NCI-H146 (cell line): Measurements from ENCODE around the gene SLK.

Experiments
- DNase-seq: peaks from one replicate; lab custom pipeline; 2025; lab: John Stamatoyannopoulos, UW

The SLK gene

DNA sequence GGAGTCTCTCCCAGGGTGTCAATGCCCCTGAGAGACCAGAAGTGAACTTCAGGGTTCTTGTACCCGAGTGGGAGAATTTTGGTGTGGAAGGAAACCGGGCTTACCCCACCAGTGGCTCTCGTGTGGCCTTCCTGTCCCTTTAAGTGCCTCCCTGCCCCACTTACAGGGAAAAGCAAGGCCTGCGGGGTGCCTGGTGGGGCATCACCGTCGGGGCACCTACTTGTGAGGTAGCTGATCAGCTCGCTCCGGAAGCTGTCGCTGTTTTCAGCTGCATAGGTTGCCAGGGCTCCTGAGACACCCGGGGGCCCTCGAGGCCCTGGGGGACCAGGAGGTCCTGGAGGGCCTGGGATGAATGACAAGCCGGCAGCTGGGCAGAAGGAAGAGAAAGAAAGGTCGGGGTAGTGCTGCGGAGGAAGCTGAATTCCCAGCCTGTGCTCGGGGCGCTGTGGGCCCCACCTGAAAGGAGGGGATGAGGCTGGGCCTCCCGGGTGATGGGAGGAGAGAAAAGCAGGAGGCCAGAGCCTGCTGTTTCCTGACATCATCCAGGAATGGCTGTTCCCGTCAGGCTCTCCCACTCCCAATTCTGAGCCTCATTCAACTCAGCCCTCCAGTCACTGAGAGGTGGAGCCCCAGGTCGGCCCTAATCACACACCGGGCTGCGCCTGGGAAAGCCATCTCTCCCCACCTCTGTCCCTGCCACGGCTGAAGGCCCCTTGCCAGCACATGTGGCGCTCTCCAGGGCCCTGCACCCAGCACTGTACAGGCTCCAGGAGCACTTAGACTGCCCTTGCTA lies 67.7 kb downstream of the SLK start:
- DNase-seq, result no peak

DNA sequence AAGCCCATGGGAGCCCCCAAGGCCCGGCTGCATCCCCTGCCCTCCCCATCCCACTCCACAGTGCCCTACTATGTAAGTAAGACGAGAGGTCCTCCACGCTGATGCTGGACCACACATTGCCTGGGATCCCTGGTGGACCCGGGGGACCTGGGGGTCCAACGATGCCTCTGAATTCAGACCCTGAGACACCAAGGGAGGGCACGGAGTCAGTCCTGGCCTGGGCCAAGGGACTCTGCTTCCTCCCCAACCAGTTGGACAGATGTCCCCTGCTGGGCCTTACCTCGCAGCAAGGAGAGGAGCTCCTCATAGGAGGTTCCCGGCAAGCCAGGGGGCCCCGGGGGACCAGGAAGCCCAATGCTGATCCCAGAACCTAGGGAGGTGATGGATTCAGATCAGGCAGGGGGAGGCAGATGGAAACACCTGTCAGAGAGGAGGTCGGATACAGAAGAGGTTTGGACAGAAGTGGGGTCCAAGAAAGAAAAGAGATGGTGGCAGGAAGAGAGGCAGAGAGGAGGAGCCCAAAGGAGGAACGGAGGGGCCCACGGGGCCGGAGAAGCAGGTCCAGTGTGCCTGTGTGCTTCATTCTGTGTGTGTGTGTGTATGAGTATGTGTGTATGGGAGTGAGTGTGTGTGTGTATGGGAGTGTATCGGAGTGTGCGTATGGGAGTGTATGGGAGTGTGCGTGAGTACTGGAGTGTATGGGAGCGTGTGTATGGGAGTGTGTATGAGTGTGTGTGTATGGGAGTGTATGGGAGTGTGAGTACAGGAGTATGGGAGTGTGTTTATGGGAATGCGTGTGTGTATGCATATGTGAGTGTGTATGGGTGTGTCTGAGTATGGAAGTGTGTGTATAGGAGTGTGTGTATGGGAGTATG lies 68.5 kb downstream of the SLK start:
- DNase-seq, result no peak

DNA sequence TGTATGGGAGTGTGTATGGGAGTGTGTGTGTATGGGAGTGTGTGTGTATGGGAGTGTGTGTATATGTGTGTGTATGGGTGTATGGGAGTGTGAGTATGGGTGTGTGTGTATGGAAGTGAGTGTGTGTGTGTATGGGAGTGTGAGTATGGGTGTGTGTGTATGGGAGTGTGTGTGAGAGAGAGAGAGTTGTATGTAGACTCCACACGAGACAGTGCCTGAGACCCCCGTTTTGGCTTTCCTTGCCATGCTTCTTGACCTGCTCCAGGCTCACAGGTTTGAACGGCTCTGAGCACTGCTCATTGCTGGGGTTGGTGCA lies 69.1 kb downstream of the SLK start:
- DNase-seq, result no peak

DNA sequence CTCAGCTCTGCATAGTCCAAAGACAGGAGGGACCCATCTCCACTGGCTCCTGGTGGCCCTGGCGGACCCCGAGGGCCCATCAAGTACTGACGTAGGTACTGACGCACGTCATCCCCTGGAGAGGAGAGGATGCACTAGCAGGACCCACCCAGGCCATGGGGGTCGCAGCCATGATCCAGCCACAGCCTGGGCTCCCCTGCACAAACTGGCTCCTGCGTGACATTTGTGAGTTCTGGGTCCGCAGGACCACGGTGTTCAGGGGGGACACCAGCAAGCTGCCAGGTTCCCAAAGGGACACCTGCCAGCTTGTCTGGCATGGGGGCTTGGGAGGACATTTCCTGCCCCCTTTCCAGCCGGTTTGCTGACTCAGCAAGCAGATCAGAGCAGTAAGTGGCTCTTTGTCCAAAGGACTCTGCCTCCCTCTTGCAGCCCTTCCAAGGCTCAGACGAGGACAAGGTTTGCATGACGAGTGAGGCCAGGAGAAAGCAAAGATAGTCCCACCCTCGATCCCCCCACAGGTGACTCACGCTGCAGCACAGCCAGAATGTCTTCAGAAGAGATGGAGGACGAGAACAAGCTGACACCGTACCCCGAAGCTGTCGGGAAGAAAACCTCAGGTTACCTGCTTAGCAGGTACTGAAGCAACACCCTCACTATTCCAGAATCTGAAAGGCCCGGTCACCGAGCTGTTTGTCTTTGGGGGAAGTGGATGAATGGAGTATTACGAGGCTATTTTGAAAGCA lies 69.7 kb downstream of the SLK start:
- DNase-seq, result no peak

DNA sequence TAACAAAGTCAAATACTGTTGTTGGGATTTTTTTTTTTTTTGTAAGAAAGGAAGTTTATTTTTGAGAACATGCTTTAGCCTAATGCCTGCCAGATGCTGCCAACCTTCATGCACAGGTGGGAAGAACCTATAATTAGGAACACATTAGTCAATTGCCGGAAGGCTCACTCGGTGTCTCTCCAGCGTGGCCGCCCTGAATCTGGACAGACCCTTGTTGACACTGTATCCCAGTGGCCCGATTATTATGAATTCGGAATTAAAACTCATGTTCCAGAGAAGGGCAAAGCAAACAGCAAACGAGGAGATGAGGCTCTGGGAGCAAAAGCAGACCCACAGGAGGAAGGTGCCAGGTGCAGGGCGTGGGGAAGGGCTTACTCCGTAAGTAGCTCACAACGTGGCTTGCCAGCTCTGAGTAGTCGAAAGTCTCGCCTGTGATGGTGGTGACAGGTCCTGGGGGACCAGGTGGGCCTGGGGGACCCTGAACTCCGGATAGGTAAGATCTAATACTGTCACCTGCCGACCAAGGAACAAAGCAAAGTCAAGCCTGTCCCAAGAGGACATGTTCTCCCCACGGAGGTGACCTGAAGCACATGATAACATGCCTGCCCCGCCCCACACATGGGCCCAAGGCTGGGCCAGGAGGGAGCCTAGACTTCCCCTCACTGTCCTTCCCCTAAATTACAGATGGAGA lies 70.5 kb downstream of the SLK start:
- peak; percentile 41 for DNase-seq

DNA sequence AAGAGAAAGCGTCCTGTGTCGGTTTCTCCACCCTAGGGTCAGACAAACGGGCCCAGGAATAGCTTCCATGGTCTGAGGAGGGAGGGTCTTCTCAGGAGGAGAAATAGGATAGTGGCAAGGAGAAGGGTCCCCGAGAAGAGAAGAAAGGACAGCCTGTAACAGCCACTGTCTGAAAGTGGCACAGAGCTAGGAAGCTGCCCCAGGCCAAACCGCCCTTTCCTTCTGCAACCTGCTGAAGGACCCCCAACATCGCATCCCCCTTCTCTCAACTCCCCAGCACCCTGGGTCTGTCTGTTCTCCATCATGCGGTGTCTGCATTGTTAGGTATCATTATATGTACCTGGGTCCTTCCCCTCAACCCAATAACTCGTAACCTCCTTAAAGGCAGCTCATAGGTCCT lies 71.6 kb downstream of the SLK start:
- no peak for DNase-seq

DNA sequence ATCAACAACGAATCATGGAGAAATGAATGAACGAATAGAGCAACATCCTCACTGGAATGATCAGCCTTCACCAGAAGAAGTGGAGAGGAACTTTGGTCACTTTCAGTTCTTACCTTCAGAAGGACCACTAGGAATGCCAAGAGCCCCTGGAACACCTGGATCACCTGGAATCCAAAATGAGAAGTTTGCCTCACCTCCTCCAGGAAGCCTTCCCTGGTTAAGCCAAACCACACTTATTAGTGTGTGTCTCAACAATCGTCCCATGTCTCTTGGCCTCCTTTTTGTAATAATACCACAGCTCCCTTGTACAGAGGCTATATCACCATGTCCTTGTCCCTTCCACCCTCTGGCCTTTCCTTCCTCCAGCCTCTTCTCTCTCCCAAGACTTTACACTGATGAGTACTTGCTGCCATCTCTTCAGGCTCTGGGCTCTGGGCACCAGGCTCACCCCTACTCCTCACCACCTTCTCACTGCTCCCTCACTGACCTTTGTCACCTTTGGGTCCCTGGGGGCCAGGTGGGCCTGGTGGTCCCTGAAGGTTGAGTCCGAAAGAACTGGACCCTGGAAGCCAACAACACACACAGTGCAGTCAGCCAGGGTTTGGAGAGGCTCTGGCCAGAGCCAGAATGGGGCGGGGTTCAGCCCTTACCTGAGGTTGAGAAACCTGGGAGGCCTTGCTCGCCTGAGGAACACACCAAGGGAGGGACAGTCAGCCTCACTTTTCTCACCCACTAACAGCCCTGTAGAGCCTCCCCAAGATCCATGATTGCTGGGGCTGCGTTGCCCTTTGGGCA lies 72.2 kb downstream of the SLK start:
- no peak for DNase-seq

DNA sequence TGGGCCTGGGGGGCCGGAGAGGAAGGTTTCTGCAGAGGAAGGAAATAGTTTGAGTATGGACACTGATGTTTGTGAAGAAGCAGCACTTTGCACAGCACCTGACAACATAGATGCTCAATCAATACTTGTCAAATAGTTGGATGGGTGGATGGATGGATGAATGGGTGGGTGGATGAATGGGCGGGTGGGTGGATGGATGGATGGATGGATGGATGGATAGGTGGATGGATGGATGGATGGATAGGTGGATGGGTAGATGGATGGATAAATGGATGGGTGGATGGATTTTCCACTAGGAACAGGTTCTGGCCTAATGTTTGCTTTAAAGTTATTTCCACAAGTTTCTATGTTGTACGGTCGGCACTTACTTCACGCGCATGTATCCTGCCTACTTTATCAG lies 73.4 kb downstream of the SLK start:
- DNase-seq, result no peak

DNA sequence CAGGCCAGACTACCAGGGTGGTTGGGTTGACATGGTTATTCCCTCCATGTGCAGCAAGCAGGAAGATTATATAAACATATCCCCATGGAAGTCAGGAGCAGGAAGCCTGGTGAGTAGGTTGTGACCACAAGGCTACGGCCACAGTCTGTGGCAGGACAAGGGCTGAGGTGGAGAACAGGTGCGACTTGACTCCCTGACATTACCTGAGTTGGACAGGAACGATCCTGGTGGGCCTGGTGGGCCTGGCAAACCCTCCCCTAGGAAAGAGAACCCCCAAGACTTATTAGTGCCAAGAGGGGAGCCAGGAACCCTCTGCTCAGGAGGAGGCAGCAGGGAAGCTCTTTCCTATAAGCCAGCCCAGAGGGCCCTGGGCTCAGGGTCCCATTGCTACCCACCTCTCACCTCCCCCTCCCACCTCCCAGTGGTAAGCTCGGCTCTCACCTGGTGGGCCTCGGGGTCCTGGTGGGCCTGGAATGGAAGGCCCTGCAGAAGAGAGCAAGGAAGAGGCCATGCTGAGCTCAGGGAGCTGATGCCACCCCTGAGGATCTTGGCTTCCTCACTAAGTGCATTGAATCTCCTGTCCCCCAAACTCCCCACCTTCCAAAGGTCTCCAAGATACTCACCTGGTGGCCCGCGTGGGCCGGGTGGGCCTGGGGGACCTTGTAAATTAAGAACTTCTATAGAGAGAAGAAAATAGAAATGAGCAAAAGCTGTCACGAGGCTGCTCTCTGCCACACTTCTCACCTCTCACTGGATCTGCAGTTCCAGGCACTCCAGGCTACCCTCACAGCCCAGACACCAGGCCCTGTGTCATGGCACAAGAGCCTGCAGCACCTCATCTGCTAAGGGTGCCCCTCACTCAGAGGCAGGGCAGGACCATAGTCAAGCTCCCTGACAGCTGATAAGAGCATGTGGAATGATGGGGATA lies 74.2 kb downstream of the SLK start:
- DNase-seq, result no peak

DNA sequence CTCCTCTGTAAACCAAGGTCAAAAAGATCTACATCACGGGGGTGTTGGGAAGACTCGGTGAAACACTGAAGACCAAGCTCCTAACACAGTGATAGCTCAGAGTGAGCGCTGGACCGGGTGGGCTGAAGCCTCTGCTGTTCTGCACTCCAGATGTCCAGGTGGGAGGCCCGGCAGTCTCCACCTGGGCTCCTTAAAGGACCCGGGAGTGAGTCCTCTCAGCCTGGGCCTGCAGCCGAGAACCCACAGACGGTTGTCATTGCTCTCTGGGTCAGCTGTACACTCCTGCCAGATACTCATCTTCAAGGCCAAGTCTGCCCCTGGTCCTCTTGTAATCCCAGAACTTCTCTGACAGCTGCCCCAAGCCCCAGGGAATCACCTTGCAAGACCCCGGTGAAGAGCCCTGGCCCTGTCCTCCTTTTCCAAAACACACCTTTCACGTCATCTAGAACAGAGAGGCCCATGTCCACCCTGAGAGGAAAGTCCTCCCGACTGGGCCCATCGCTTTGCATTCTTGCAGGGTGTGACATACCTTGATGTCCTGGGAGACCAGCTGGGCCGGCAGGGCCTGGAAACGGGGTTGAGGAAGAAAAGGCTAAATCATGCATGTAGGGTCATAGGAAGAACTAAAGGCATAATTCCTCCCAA lies 75.1 kb downstream of the SLK start:
- DNase-seq, result no peak

DNA sequence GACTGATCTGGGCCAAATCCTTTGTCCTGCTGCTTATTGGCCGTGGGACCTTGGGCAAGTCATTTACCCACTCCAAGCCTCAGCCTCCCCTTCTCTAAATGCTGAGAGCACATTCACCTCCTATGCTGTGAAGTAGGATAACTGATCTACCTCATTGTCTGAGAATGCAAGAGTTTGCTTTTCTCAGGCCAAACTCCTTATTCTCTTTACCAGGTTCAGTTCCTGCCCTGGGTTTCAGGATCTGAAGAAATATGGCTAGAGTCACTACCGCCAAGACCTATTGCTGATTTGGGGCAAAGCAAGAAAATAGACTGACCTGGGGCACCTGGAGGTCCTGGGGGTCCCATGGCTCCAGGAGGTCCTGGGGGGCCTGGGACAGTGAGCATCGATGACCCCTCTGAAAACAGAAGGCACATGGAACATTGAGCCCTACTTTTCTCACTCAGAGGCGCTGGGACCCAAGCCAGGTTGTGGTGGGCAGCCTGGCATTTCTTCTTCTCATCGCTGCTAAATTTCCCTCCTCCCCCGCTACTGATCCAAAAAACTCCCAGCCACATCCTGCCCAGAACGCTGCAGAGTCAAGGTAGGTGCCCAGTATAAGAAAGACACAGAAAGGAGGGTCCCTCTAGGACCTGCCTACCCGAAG lies 76.4 kb downstream of the SLK start:
- no peak for DNase-seq

DNA sequence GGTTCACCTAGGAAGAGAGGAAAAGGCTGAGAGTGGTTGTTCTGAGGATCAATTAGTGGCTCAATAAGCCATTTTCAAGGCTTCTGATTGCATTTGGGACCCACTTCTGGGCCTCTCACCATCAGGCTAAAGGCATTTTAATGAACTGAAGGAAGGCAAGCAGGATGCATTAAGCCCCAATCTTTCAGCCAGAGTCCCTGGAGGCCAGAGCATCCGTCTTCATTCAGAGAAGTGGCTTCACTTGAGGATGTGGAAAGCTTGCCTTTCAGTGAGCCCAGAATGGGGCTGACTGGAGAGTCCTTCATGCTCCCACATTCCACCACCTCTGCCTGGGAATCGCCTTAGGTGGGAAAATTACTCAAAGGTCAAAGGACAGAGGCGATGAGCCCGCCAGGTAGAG lies 76.9 kb downstream of the SLK start:
- no peak for DNase-seq

DNA sequence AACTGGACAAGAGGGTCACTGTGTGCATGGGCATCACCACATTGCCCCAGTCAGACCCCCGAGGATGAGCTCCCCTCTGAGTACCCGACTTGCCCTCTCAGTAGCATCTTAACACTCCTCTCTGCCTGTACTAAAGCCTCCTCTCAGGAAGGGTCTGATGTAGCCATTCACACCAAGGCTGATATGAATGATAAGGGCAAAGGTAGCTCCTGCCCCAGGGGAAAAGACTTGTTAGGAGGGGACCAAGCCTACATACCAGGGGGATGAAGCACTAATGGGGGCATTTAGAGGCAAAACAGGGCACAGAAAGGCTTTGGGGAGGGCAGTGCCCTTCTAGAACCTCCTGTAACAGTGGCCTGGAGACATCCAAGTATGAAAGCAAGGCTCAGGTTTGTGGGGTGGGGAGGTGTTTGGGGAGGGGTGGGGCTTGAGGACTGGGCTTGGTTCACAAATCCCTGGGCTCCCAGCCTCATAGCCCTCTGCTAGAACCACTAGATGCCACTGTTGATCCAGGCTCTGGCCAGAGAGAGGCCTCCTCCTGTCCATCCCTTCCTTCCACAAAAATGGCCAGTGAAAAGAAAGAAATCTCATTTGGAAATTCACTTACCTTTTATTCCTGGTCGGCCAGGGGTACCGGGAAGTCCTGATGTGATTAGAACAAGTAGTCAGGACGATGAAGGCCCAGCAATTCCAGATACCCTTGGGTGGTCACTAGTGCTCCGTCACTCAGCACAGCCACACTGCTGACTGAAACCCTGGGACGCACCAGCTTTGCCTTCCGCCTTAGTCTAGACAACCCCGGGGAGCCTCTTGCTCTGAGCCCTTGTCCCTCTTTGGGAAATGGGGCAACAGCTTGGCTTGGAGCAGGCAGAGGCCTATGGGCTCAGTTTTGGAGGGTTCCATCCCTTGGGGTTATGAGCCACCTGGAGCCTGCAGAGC lies 78.5 kb downstream of the SLK start:
- DNase-seq, result peak; percentile 67

DNA sequence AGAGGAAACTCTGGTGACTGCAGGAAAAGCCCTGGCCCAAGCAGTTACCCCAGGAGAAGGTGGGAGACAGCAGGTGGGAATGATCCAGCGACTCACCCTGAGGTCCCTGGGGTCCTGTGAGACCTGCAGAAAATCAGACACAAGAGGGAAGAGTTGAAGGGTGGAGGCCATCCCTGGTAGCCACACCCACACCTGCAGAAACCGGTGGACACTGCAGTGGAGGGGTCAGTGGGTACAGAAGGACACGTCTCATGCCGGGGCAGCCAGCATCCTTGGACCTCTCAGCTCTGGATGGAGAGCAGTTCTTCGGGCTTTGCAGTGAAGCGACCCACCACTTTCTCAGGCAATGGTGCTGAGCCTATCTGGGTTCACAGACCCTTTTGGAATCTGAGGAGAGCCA lies 79.7 kb downstream of the SLK start:
- no peak for DNase-seq

DNA sequence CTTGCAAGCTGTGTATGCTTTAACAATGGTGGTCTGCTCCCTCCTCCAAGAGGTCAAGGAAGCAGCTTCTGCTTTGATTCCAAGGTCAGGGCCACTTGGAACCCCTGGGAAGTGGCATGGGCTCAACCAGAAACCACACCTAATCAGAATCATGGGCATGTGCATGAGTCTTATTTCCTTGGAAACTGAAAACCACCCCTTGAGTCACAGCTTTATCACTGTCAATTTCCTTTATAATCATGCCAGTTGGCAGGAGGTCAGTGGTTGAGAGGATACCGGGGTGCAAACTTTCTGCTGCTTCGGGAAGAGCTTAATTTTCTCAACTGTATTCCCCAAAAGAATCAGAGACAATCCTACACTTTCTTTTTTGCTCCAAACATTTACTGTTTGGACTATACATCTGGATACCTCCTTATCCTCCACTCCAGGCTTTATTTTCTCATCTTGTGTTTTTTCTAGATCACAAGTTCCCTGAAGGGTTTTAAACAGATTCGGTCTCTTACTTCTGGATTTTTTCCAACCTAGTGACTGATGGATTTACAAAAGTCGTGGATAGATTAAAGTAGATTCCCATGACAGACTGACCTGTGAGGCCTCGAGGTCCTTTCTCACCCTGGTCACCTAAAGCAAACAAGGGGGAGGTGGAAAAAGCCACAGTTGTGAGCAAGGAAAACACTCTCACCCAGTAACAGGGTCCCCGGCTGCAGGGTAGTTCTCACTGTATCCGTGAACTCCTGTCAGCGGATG lies 82.7 kb downstream of the SLK start:
- DNase-seq, result no peak

DNA sequence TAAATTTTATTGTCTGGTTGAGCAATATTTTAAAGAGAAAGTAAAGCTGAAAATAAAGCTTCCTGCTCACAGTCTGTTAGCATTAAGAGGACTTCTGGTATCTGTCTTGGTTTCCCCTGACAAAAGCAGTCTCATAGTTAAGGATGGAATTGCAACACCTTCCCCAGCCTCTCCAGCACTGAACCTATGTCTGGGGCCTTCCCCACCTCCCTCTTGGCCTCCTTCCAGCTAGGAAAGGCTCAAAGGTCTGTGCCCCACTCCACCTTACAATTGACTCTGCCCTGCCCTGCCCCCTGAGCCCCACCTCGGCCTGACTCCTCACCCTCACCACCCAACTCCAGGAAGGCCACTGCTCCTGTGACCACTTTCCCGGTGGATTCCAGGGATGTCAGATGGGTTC lies 85.5 kb downstream of the SLK start:
- DNase-seq, result no peak

DNA sequence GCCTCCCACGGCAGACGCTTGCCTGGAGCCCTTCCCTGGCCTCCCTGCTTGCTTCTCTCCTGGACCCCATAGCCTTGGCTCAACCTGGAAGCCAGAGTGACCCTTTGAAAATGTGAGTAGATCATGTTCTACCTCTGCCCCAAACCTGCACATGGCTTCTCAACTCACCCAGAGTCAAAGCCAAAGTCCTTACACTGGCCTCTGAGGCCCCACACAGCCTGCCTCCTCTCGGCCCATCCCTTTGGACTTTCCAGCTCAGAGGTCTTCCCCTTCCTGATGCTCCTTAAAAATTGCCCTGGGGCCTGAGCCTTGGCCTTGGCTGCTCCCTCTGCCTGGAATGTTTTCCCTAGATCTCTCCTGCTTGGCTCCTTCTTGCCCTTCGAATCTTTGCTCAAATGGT lies 86.3 kb downstream of the SLK start:
- no peak for DNase-seq
